Smooth muscle cell (in vitro differentiated cells): ENCODE results near the gene HDAC11. TPM values are rescaled to one million over a fixed set of nuclear protein-coding genes. Genes with fewer than 3 reads are reported as not detected.

ENCODE experiments used
- DNase-seq: peaks from one replicate; lab custom pipeline; 2025; ENCODE audit not compliant: unreplicated experiment; lab: John Stamatoyannopoulos, UW
- H2AFZ ChIP-seq: fragments of 200-600 bp; sonication (generic); 2 replicates; pipeline ENCODE4 v1.6.0; 2016; ENCODE audit warnings: antibody characterized with exemption, low read depth, mild to moderate bottlenecking
- H3F3A ChIP-seq: fragments of 200-600 bp; sonication (generic); 2 replicates; pipeline ENCODE4 v1.6.0; 2017; ENCODE audit warnings: antibody characterized with exemption, low read depth
- H3K27ac ChIP-seq: fragments of 200-600 bp; sonication (generic); 2 replicates; pipeline ENCODE4 v1.5.1; 2016; ENCODE audit warnings: low read depth, mild to moderate bottlenecking
- H3K27me3 ChIP-seq: fragments of 200-600 bp; sonication (generic); 2 replicates; pipeline ENCODE4 v1.6.1; 2016; ENCODE audit warnings: low read depth, mild to moderate bottlenecking
- H3K36me3 ChIP-seq: fragments of 200-600 bp; sonication (generic); 2 replicates; pipeline ENCODE4 v1.5.1; 2016; ENCODE audit warnings: low read depth
- H3K4me1 ChIP-seq: fragments of 200-600 bp; sonication (generic); 2 replicates; pipeline ENCODE4 v1.5.1; 2016; ENCODE audit warnings: low read depth
- H3K4me2 ChIP-seq: fragments of 200-600 bp; sonication (generic); 2 replicates; pipeline ENCODE4 v1.6.0; 2016; ENCODE audit warnings: mild to moderate bottlenecking
- H3K4me3 ChIP-seq: fragments of 200-600 bp; sonication (generic); 2 replicates; pipeline ENCODE4 v1.5.1; 2016; ENCODE audit warnings: mild to moderate bottlenecking
- H3K79me2 ChIP-seq: fragments of 200-600 bp; sonication (generic); 2 replicates; pipeline ENCODE4 v1.6.0; 2016; ENCODE audit warnings: low read depth, mild to moderate bottlenecking
- H3K9ac ChIP-seq: fragments of 200-600 bp; sonication (generic); 2 replicates; pipeline ENCODE4 v1.6.0; 2016; ENCODE audit warnings: low read depth
- H3K9me3 ChIP-seq: fragments of 200-600 bp; sonication (generic); replicated peaks from 2 replicates; pipeline ENCODE4 v1.5.1; 2016; ENCODE audit warnings: low read depth
- H4K20me1 ChIP-seq: fragments of 200-600 bp; sonication (generic); 2 replicates; pipeline ENCODE4 v1.6.0; 2016; ENCODE audit warnings: low read depth
- CTCF ChIP-seq: fragments of 200-600 bp; sonication (generic); IDR thresholded peaks from 2 replicates; pipeline ENCODE4 v1.5.1; 2017; ENCODE audit warnings: borderline replicate concordance, mild to moderate bottlenecking, antibody characterized with exemption; ENCODE audit not compliant: insufficient read depth, poor library complexity, severe bottlenecking
- WGBS: methylation state at CpG from one replicate; pipeline ENCODE4 v1.1.7; 2016; ENCODE audit warnings: low lambda C conversion rate; 5-methylcytosine and 5-hydroxymethylcytosine counted together
- polyA plus RNA-seq: library from polyadenylated mRNA; unstranded; fragments of >200 nt; fragmentation: Nextera tagmentation; extraction: Ambion mirVana; gene quantifications from 2 replicates; pipeline ENCODE4 v1.2.1, GENCODE V29; 2016
- total RNA-seq: library from RNA; depleted of rRNA; stranded (reverse); fragments of >200 nt; gene quantifications from 2 replicates; pipeline ENCODE4 v1.2.3, GENCODE V29; 2014

HDAC11 gene
- total and polyA plus RNA-seq, 2 experiments from 2014 or later, result 9.6 to 14.8 TPM

GRCh38 chr3:13506680-13507079 lies 26.6 kb downstream of the HDAC11 start:
- no peaks in the 10 kb centered on the region for H3K27me3 ChIP-seq
- no peaks in the 10 kb centered on the region for H3K79me2 ChIP-seq
- no peak for DNase-seq
- H3K27ac ChIP-seq, result no peak overlapping the region
- no peaks in the 10 kb centered on the region for H4K20me1 ChIP-seq
- peaks cover 13% of the 10 kb centered on the region for H3F3A ChIP-seq
- 87% methylated on average over 4 of the region's 4 CpGs for WGBS
- H3K9me3 ChIP-seq, result no peaks in the 10 kb centered on the region
- H3K9ac ChIP-seq, result no peak overlapping the region
- H3K4me3 ChIP-seq, result no peak overlapping the region
- no peak for TF ChIP-seq CTCF
- H3K4me1 ChIP-seq, result peaks cover 5% of the 10 kb centered on the region
- no peaks in the 10 kb centered on the region for H3K36me3 ChIP-seq
- H2AFZ ChIP-seq, result no peak overlapping the region
- no peak overlapping the region for H3K4me2 ChIP-seq

- no peak for TF ChIP-seq CTCF
- no peak overlapping the region for H3K9ac ChIP-seq
- WGBS, result 83% methylated on average over 3 of the region's 3 CpGs
Observed at GRCh38 chr3:13507247-13507569, 27.1 kb downstream of the HDAC11 start.

DNA sequence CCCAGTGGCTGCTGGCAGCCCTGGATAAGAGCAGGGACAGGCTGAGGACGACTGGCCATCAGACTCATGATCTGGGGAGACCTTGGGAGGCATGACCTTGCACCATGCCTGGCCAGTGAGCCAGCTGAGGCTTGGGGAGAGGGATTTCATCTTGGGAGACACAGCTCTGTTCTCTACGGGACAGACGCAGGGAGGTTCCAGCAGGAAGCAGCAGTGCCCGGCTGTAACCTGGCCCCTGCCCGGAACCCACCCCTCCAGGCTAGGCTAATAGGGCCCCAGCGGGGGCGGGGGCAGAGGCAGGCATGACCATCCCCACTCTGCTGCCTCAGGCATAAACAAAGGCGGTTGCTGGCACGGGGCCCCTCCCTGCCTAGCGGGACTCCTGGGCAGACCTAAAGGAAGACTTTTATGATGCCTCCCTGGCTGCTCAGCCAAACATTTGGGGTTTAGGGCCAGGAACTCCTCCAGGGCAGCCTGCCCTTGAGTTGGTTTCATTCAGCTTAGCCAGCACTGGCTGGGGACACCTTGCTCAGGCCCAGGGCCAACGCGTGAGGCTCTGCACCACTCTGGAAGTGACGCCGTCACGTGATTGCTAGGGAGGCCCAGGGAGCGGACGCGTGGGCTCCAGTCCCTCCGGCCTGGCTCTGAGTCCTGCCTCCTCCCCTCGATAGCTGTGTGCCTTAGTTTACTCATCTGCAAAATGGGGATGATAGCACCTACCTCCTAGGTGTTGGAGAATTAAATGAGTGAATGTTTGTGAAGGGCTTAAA lies 27.6 kb downstream of the HDAC11 start:
- H3K9ac ChIP-seq, result no peak overlapping the region
- no peaks in the 10 kb centered on the region for H4K20me1 ChIP-seq
- peak overlapping the region; percentile 21 for H3K4me2 ChIP-seq
- 53% methylated on average over 18 of the region's 20 CpGs for WGBS
- peaks cover 13% of the 10 kb centered on the region for H3F3A ChIP-seq
- no peak for TF ChIP-seq CTCF
- H3K27me3 ChIP-seq, result no peaks in the 10 kb centered on the region
- H2AFZ ChIP-seq, result no peak overlapping the region
- no peaks in the 10 kb centered on the region for H3K79me2 ChIP-seq
- H3K9me3 ChIP-seq, result no peaks in the 10 kb centered on the region
- H3K4me1 ChIP-seq, result peaks cover 5% of the 10 kb centered on the region
- H3K27ac ChIP-seq, result no peak overlapping the region
- DNase-seq, result no peak
- no peaks in the 10 kb centered on the region for H3K36me3 ChIP-seq
- no peak overlapping the region for H3K4me3 ChIP-seq

More at GRCh38 chr3:13507247-13507569, 27.1 kb downstream of the HDAC11 start:
- no peak overlapping the region for H3K4me2 ChIP-seq
- peaks cover 5% of the 10 kb centered on the region for H3K4me1 ChIP-seq
- no peaks in the 10 kb centered on the region for H3K27me3 ChIP-seq
- H3K4me3 ChIP-seq, result no peak overlapping the region
- no peaks in the 10 kb centered on the region for H3K79me2 ChIP-seq
- H2AFZ ChIP-seq, result no peak overlapping the region
- no peak overlapping the region for H3K27ac ChIP-seq
- peaks cover 13% of the 10 kb centered on the region for H3F3A ChIP-seq
- no peaks in the 10 kb centered on the region for H4K20me1 ChIP-seq
- no peaks in the 10 kb centered on the region for H3K36me3 ChIP-seq
- DNase-seq, result no peak
- no peaks in the 10 kb centered on the region for H3K9me3 ChIP-seq

DNA sequence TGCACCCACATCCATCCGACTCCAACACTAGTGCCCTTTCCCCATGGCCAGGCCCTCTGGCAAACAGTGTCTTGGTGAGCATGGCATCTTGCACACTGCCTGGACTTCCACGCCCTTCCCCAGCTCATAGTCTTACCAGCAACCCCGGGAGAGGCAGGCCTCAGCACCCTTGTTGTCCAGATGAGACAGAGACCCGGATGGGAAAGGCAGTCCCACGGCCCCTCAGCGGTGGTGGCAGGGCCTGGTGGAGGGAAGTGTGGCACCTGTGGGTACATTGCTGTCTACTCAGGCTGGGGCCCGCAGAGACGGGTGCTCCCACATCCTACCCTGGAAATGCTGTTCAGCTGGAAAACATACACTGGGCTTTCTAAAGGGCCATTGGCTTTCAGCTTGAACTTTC lies 28.4 kb downstream of the HDAC11 start:
- 96% methylated on average over 8 of the region's 8 CpGs for WGBS
- no peak overlapping the region for H3K9ac ChIP-seq
- no peak overlapping the region for H3K4me3 ChIP-seq
- no peaks in the 10 kb centered on the region for H3K27me3 ChIP-seq
- peaks cover 14% of the 10 kb centered on the region for H3F3A ChIP-seq
- H2AFZ ChIP-seq, result no peak overlapping the region
- no peak overlapping the region for H3K4me2 ChIP-seq
- no peaks in the 10 kb centered on the region for H3K36me3 ChIP-seq
- no peak for TF ChIP-seq CTCF
- H3K79me2 ChIP-seq, result no peaks in the 10 kb centered on the region
- no peak overlapping the region for H3K27ac ChIP-seq
- peaks cover 9% of the 10 kb centered on the region for H3K4me1 ChIP-seq
- no peaks in the 10 kb centered on the region for H4K20me1 ChIP-seq
- H3K9me3 ChIP-seq, result no peaks in the 10 kb centered on the region
- DNase-seq, result no peak
